Duodenal mucosa (tissue), 2 donors: ENCODE data around the gene HOXD4.

Source experiments
- H3K27ac ChIP-seq: one replicate; pipeline ENCODE4 v1.7.0; 2013; ENCODE audit warnings: low read depth, low read length
- H3K27me3 ChIP-seq, 2 donors: one replicate each; pipeline ENCODE4 v1.7.0; 2013; ENCODE audit warnings: low read length in 2 of 2, control low read depth in 1 of 2; ENCODE audit not compliant: insufficient read depth in 2 of 2, control insufficient read depth in 1 of 2
- H3K36me3 ChIP-seq, 2 donors: one replicate each; pipeline ENCODE4 v1.7.0; 2013; ENCODE audit warnings: low read length in 2 of 2, control low read depth in 1 of 2; ENCODE audit not compliant: insufficient read depth in 2 of 2, control insufficient read depth in 1 of 2
- H3K4me1 ChIP-seq, 2 donors: one replicate each; pipeline ENCODE4 v1.7.0; 2013; ENCODE audit warnings: low read length in 2 of 2, control low read depth in 1 of 2; ENCODE audit not compliant: insufficient read depth in 2 of 2, control insufficient read depth in 1 of 2
- H3K4me3 ChIP-seq, 2 donors: one replicate each; pipeline ENCODE4 v1.7.0; 2013; ENCODE audit warnings: low read length in 2 of 2, low read depth in 1 of 2
- H3K9ac ChIP-seq, 2 donors: one replicate each; pipeline ENCODE4 v1.7.0; 2013; ENCODE audit warnings: low read length in 2 of 2, low read depth in 1 of 2
- H3K9me3 ChIP-seq, 2 donors: one replicate each; pipeline ENCODE4 v1.7.0; 2013; ENCODE audit warnings: low read length in 2 of 2, control low read depth in 1 of 2; ENCODE audit not compliant: control insufficient read depth in 1 of 2

Gene HOXD4

GRCh38 chr2:176151442-176152287 lies at the start of gene HOXD4:
HOXD4 (plus strand) TSS chr2:176151550; CDS start chr2:176151634, 84 bp downstream.
- Histone ChIP-seq H3K36me3 (no peaks in the 10 kb centered on the region), H3K9me3 (no peaks in the 10 kb centered on the region), H3K9ac (no peak within 1 kb of the TSS), H3K4me3 (no peak within 1 kb of the TSS), H3K27me3 (peaks cover 83 to 96% of the 10 kb centered on the region in 2 donors), H3K27ac (peak within 1 kb of the TSS; percentile 20), H3K4me1 (no peaks in the 10 kb centered on the region)

- Histone ChIP-seq H3K9ac (no peak overlapping the region), H3K36me3 (no peaks in the 10 kb centered on the region), H3K27me3 (peaks cover 94 to 98% of the 10 kb centered on the region in 2 donors), H3K4me1 (peaks cover 3 to 12% of the 10 kb centered on the region in 2 donors), H3K9me3 (no peaks in the 10 kb centered on the region), H3K27ac (no peak overlapping the region), H3K4me3 (no peak overlapping the region)
Measured at GRCh38 chr2:176101842-176102241, 49.5 kb upstream of the HOXD4 start.

- Histone ChIP-seq H3K27ac (no peak overlapping the region), H3K27me3 (peaks cover 93 to 97% of the 10 kb centered on the region in 2 donors), H3K9ac (no peak overlapping the region), H3K4me3 (no peak overlapping the region), H3K9me3 (no peaks in the 10 kb centered on the region), H3K4me1 (peaks cover 0 to 11% of the 10 kb centered on the region in 2 donors), H3K36me3 (no peaks in the 10 kb centered on the region)
Measured at GRCh38 chr2:176102309-176102866, 49.0 kb upstream of the HOXD4 start.

DNA sequence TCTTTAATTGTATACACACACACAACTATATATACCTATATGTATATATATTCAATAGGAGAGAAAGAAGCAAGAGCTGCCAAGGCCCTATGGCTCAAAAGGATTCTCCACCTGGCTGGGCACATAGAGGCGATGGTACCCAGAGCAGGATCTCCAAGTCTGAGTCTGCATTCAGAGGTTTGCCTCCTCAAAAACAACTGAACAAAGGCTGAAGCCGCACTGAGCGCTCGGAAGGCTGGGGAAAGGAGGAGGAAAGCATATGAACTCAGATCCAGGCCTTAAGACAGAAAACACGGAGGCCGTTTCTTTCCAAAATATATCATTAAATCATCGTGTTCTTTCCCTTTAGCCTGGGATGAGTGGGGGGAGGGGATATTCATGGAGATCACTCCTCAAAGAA lies 48.2 kb upstream of the HOXD4 start:
- no peak overlapping the region for H3K4me3 ChIP-seq
- H3K9ac ChIP-seq, result no peak overlapping the region
- H3K36me3 ChIP-seq, result no peaks in the 10 kb centered on the region
- no peak overlapping the region for H3K27ac ChIP-seq
- H3K27me3 ChIP-seq, result peaks cover 86 to 92% of the 10 kb centered on the region in 2 donors
- no peaks in the 10 kb centered on the region for H3K9me3 ChIP-seq
- peaks cover 0 to 5% of the 10 kb centered on the region in 2 donors for H3K4me1 ChIP-seq

GRCh38 chr2:176103742-176104315 lies 47.5 kb upstream of the HOXD4 start:
- Histone ChIP-seq H3K4me1 (peaks cover 0 to 5% of the 10 kb centered on the region in 2 donors), H3K27ac (no peak overlapping the region), H3K4me3 (no peak overlapping the region), H3K27me3 (peaks cover 84 to 92% of the 10 kb centered on the region in 2 donors), H3K9me3 (no peaks in the 10 kb centered on the region), H3K36me3 (no peaks in the 10 kb centered on the region), H3K9ac (no peak overlapping the region)

DNA sequence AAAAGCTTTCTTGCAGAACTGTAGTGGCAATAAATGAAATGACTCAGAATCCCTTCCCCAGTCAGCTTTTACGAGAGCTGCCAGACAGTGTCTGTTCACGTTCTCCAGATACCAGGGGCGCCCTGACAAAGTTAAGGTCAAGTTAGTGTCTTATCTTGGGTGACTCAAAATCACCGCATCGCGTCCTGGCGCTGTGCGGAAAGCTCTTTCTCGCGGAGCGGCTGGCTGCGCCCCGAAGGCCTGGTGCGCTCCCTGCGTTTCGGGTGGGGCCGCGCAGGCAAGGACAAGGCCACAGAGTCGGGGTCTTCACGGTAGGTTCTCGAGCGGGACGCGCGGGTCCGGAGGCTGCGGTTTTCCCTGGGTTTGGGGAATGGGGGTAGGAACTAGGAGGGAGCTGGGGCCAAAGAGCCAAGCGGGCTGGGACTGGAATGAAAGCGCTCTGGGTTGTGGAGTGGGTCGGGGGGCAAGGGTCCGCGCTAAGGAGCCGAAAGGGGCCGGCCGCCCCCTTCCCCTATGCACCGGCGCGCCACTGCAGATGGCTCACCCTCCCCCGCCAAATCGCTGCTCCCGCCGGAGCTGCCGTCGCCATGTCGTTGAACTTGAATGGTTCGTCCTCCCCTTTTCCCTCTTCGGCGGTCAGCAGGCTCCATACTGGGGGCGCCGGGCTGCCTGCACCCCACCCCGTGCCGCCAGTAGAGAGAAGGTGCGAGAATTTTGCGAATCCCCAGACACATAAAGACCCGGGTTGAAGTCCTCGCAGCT lies 46.9 kb upstream of the HOXD4 start:
- H3K27ac ChIP-seq, result no peak overlapping the region

DNA sequence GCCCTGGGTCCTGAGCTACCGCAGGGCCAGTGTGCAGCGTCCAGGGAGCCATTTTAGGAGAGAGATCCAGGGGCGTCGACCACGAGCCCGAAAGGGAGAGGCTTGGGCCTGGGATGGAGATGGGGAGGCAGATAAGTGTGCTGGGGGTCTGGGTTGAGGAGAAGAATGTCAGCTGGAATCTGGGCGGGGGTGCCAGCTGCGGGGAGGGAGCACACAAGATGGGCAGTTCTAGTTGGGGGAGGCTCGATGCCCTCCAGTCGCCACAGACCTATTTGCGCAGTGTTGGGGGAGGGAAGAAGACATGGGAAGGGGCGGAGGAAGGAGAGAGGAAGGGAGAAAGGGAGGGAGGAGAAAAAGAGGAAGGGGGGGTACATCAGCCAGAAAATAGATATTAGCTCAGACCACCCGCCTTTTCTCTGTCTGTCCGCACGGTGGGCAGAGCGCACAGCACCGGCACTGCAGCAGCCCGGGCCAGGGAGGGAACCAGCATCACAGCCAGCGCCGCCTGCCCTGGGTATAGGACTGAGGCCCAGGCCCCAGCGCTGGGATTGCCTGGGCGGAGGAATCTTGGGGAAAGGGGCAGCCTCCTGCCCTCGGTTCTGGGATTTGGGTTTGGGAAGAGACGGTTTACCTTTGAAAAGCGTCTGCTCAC lies 46.1 kb upstream of the HOXD4 start:
- Histone ChIP-seq H3K9me3 (no peaks in the 10 kb centered on the region), H3K27ac (no peak overlapping the region), H3K9ac (no peak overlapping the region), H3K27me3 (peaks cover 84 to 92% of the 10 kb centered on the region in 2 donors), H3K36me3 (no peaks in the 10 kb centered on the region), H3K4me1 (peaks cover 0 to 5% of the 10 kb centered on the region in 2 donors), H3K4me3 (no peak overlapping the region)

More for the DNA sequence above, 46.9 kb upstream of the HOXD4 start:
- Histone ChIP-seq H3K27me3 (peaks cover 84 to 92% of the 10 kb centered on the region in 2 donors), H3K9me3 (no peaks in the 10 kb centered on the region), H3K4me1 (peaks cover 0 to 5% of the 10 kb centered on the region in 2 donors), H3K36me3 (no peaks in the 10 kb centered on the region), H3K9ac (no peak overlapping the region), H3K4me3 (no peak overlapping the region)

- Histone ChIP-seq H3K4me1 (peaks cover 0 to 5% of the 10 kb centered on the region in 2 donors), H3K27ac (no peak overlapping the region), H3K36me3 (no peaks in the 10 kb centered on the region), H3K9ac (no peak overlapping the region), H3K4me3 (no peak overlapping the region), H3K9me3 (no peaks in the 10 kb centered on the region), H3K27me3 (peaks cover 84 to 92% of the 10 kb centered on the region in 2 donors)
Measured at GRCh38 chr2:176105730-176106580, 45.4 kb upstream of the HOXD4 start.
